NB4 (cell line): Measurements from ENCODE around the gene NUDT21.

Experiments used
- POLR2A ChIP-seq: IDR thresholded peaks from 2 replicates; pipeline ENCODE4 v1.6.1; 2011; ENCODE audit warnings: mild to moderate bottlenecking; ENCODE audit not compliant: insufficient read length; ENCODE audit errors: extremely low read depth
- TF ChIP-seq, protein P1 (sequence below): IDR thresholded peaks from one replicate; pipeline ENCODE4 v1.5.1; 2012; ENCODE audit warnings: low read depth, low read length
- TF ChIP-seq, protein P2 (sequence below): IDR thresholded peaks from 2 replicates; pipeline ENCODE4 v1.6.1; 2011; ENCODE audit warnings: low read depth, low read length

GRCh38 chr16:56488035-56488434, 36.9 kb upstream of the NUDT21 start:
- TF ChIP-seq, protein P1, sequence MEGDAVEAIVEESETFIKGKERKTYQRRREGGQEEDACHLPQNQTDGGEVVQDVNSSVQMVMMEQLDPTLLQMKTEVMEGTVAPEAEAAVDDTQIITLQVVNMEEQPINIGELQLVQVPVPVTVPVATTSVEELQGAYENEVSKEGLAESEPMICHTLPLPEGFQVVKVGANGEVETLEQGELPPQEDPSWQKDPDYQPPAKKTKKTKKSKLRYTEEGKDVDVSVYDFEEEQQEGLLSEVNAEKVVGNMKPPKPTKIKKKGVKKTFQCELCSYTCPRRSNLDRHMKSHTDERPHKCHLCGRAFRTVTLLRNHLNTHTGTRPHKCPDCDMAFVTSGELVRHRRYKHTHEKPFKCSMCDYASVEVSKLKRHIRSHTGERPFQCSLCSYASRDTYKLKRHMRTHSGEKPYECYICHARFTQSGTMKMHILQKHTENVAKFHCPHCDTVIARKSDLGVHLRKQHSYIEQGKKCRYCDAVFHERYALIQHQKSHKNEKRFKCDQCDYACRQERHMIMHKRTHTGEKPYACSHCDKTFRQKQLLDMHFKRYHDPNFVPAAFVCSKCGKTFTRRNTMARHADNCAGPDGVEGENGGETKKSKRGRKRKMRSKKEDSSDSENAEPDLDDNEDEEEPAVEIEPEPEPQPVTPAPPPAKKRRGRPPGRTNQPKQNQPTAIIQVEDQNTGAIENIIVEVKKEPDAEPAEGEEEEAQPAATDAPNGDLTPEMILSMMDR, result no peak
- TF ChIP-seq POLR2A, result no peak
- TF ChIP-seq, protein P2, sequence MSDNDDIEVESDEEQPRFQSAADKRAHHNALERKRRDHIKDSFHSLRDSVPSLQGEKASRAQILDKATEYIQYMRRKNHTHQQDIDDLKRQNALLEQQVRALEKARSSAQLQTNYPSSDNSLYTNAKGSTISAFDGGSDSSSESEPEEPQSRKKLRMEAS, result no peak
